Measurements from ENCODE around the gene RYR2.

Gene RYR2

GRCh38 chr1:237183963-237184540, 142.1 kb downstream of the RYR2 start:
- no peaks in the 10 kb centered on the region for H3K4me1 Mint-ChIP-seq (ENCODE audit: low read depth in 2 of 2)
- H3K36me3 Mint-ChIP-seq (ENCODE audit: insufficient read depth): no peaks in the 10 kb centered on the region
- ATAC-seq (replicated peaks) (no peak), DNase-seq (no peak)
- H3K9me3 Mint-ChIP-seq: no peaks in the 10 kb centered on the region
- peaks cover 18 to 31% of the 10 kb centered on the region in 2 donors for H3K27me3 Mint-ChIP-seq
- no peak overlapping the region for H3K27ac Mint-ChIP-seq
- H3K4me3 Mint-ChIP-seq: no peak overlapping the region

DNA sequence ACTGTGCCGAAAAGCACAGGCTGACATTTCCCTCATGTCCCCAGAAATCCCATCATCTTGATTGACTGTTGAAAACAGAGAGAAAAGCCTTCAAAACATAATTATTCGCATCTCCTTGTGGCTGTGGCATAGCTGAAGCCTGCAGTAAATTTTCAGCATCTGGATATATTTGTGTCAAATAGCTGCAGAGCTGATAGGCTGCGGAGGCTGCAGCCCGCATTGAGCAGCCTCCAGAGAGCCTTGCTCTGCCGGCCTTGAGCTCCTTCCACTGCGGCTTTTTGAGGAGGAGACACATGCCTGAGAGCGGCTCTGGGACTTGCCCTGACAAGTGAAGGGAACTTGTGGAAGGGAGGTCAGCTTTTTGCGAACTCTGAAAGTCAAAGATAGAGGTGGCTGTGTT, 144.7 kb downstream of the RYR2 start:
- Mint-ChIP-seq H3K4me1 (ENCODE audit: low read depth in 2 of 2) (no peaks in the 10 kb centered on the region), H3K9me3 (no peaks in the 10 kb centered on the region), H3K4me3 (no peak overlapping the region), H3K36me3 (ENCODE audit: insufficient read depth) (no peaks in the 10 kb centered on the region), H3K27ac (no peak overlapping the region), H3K27me3 (peaks cover 16 to 26% of the 10 kb centered on the region in 2 donors)
- no peak for DNase-seq
- ATAC-seq (replicated peaks): no peak

- Mint-ChIP-seq H3K9me3 (no peaks in the 10 kb centered on the region), H3K27me3 (peaks cover 16 to 22% of the 10 kb centered on the region in 2 donors), H3K27ac (no peak overlapping the region), H3K4me3 (no peak overlapping the region), H3K4me1 (ENCODE audit: low read depth in 2 of 2) (no peaks in the 10 kb centered on the region), H3K36me3 (ENCODE audit: insufficient read depth) (no peaks in the 10 kb centered on the region)
- DNase-seq: no peak
- no peak for ATAC-seq (replicated peaks)
Observed at GRCh38 chr1:237187842-237188241, 145.9 kb downstream of the RYR2 start.

GRCh38 chr1:237191403-237191802, 149.4 kb downstream of the RYR2 start:
- Mint-ChIP-seq H3K27me3 (peaks cover 16% of the 10 kb centered on the region in 2 donors), H3K9me3 (no peaks in the 10 kb centered on the region)

GRCh38 chr1:237197470-237198425, 155.8 kb downstream of the RYR2 start:
- no peaks in the 10 kb centered on the region for H3K4me1 Mint-ChIP-seq (ENCODE audit: low read depth in 2 of 2)
- no peak overlapping the region for H3K4me3 Mint-ChIP-seq
- no peaks in the 10 kb centered on the region for H3K36me3 Mint-ChIP-seq (ENCODE audit: insufficient read depth)
- H3K9me3 Mint-ChIP-seq: no peaks in the 10 kb centered on the region
- no peak overlapping the region for H3K27ac Mint-ChIP-seq
- H3K27me3 Mint-ChIP-seq: peaks cover 6 to 19% of the 10 kb centered on the region in 2 donors
- ATAC-seq (replicated peaks) (no peak), DNase-seq (no peak)

More at GRCh38 chr1:237191403-237191802, 149.4 kb downstream of the RYR2 start:
- H3K36me3 Mint-ChIP-seq (ENCODE audit: insufficient read depth): no peaks in the 10 kb centered on the region
- H3K27ac Mint-ChIP-seq: no peak overlapping the region
- no peak for ATAC-seq (replicated peaks)
- H3K4me3 Mint-ChIP-seq: no peak overlapping the region
- H3K4me1 Mint-ChIP-seq (ENCODE audit: low read depth in 2 of 2): no peaks in the 10 kb centered on the region
- DNase-seq: no peak

- H3K9me3 Mint-ChIP-seq: no peaks in the 10 kb centered on the region
- ATAC-seq (replicated peaks) (no peak), DNase-seq (no peak)
- no peak overlapping the region for H3K27ac Mint-ChIP-seq
- H3K4me1 Mint-ChIP-seq (ENCODE audit: low read depth in 2 of 2): no peaks in the 10 kb centered on the region
- peaks cover 7 to 19% of the 10 kb centered on the region in 2 donors for H3K27me3 Mint-ChIP-seq
- H3K36me3 Mint-ChIP-seq (ENCODE audit: insufficient read depth): no peaks in the 10 kb centered on the region
- H3K4me3 Mint-ChIP-seq: no peak overlapping the region
Observed at GRCh38 chr1:237199026-237199425, 157.0 kb downstream of the RYR2 start.

DNA sequence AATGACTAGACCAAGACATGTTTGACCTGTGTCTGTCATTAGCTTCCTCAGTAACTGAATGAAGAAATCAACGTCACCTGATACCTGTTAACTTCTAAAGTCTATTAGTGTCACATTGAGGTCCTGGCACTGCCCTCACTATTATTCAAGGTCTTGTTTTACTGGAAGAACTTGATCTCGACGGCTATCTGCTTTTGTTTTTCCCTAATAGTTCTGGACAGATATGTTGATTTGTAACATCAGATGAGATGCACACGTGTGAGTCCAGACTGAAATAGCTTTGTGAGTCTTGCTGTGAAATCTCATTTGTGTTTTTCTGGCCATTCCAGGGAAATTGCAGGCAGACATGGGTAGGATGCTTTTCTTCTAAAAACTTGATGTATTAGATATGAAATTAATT, 159.2 kb downstream of the RYR2 start:
- Mint-ChIP-seq H3K4me1 (ENCODE audit: low read depth in 2 of 2) (no peaks in the 10 kb centered on the region), H3K36me3 (ENCODE audit: insufficient read depth) (no peaks in the 10 kb centered on the region), H3K4me3 (no peak overlapping the region), H3K9me3 (no peaks in the 10 kb centered on the region), H3K27me3 (peaks cover 27% of the 10 kb centered on the region in 2 donors), H3K27ac (no peak overlapping the region)
- ATAC-seq (replicated peaks): no peak
- no peak for DNase-seq

GRCh38 chr1:237204841-237205240, 162.9 kb downstream of the RYR2 start:
- no peak overlapping the region for H3K4me3 Mint-ChIP-seq

GRCh38 chr1:237205400-237206064, 163.5 kb downstream of the RYR2 start:
- Mint-ChIP-seq H3K4me1 (ENCODE audit: low read depth in 2 of 2) (no peaks in the 10 kb centered on the region), H3K36me3 (ENCODE audit: insufficient read depth) (no peaks in the 10 kb centered on the region), H3K27ac (no peak overlapping the region), H3K27me3 (peaks cover 17 to 21% of the 10 kb centered on the region in 2 donors), H3K9me3 (no peaks in the 10 kb centered on the region), H3K4me3 (no peak overlapping the region)
- ATAC-seq (replicated peaks) (no peak), DNase-seq (no peak)

More at GRCh38 chr1:237204841-237205240, 162.9 kb downstream of the RYR2 start:
- no peak overlapping the region for H3K27ac Mint-ChIP-seq
- DNase-seq (no peak), ATAC-seq (replicated peaks) (no peak)
- peaks cover 18 to 27% of the 10 kb centered on the region in 2 donors for H3K27me3 Mint-ChIP-seq
- H3K4me1 Mint-ChIP-seq (ENCODE audit: low read depth in 2 of 2): no peaks in the 10 kb centered on the region
- no peaks in the 10 kb centered on the region for H3K9me3 Mint-ChIP-seq
- H3K36me3 Mint-ChIP-seq (ENCODE audit: insufficient read depth): no peaks in the 10 kb centered on the region

- no peaks in the 10 kb centered on the region for H3K4me1 Mint-ChIP-seq (ENCODE audit: low read depth in 2 of 2)
- no peak overlapping the region for H3K4me3 Mint-ChIP-seq
- DNase-seq: no peak
- peaks cover 18 to 21% of the 10 kb centered on the region in 2 donors for H3K27me3 Mint-ChIP-seq
- no peak overlapping the region for H3K27ac Mint-ChIP-seq
- H3K9me3 Mint-ChIP-seq: no peaks in the 10 kb centered on the region
- no peak for ATAC-seq (replicated peaks)
- no peaks in the 10 kb centered on the region for H3K36me3 Mint-ChIP-seq (ENCODE audit: insufficient read depth)
Observed at GRCh38 chr1:237206065-237206414, 164.1 kb downstream of the RYR2 start.

DNA sequence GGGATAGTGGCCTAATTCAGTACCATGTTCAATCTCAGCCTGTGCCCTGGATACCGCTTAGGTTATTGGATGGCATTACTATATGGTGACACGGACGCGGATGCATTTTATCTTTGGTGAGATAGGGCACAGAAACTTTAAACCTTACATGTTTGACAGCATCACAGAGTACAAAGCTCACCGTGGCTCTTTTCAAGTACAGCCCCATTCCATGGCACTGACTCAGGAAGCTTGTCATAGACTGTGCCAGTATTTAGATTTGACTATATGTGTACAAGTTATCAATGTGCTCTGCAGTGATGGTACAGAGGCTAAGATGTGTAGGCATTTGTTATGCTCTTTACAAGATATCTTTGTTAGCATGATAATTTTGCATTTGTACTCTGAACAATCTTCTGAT, 169.0 kb downstream of the RYR2 start:
- DNase-seq (no peak), ATAC-seq (replicated peaks) (no peak)
- Mint-ChIP-seq H3K4me3 (no peak overlapping the region), H3K36me3 (ENCODE audit: insufficient read depth) (no peaks in the 10 kb centered on the region), H3K27ac (no peak overlapping the region), H3K4me1 (ENCODE audit: low read depth in 2 of 2) (no peaks in the 10 kb centered on the region), H3K27me3 (peaks cover 0 to 17% of the 10 kb centered on the region in 2 donors), H3K9me3 (no peaks in the 10 kb centered on the region)

DNA sequence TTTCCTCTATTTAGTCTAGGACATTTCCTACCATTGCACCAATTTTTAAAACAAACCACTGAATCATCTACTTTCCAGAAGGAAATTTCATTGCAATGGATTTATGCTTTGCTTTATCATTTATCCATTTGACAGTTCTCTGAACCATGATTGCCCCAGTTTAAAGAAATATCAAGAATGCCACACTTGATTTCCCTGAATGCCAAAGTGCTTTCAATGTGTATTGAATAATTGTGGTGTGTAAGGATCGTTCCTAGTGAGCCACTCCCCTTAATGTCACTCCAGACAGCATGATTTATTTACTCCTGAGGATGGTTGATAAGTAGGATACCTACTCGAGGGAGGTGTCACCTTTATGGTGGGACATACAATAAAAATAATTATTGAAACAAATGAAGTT, 169.6 kb downstream of the RYR2 start:
- no peaks in the 10 kb centered on the region for H3K4me1 Mint-ChIP-seq (ENCODE audit: low read depth in 2 of 2)
- H3K9me3 Mint-ChIP-seq: no peaks in the 10 kb centered on the region
- H3K4me3 Mint-ChIP-seq: no peak overlapping the region
- H3K27me3 Mint-ChIP-seq: peaks cover 0 to 20% of the 10 kb centered on the region in 2 donors
- H3K27ac Mint-ChIP-seq: no peak overlapping the region
- ATAC-seq (replicated peaks) (no peak), DNase-seq (no peak)
- H3K36me3 Mint-ChIP-seq (ENCODE audit: insufficient read depth): no peaks in the 10 kb centered on the region

GRCh38 chr1:237219751-237220642, 178.0 kb downstream of the RYR2 start:
- DNase-seq (no peak), ATAC-seq (replicated peaks) (no peak)
- Mint-ChIP-seq H3K4me1 (ENCODE audit: low read depth in 2 of 2) (no peaks in the 10 kb centered on the region), H3K27me3 (peaks cover 26 to 38% of the 10 kb centered on the region in 2 donors), H3K36me3 (ENCODE audit: insufficient read depth) (no peaks in the 10 kb centered on the region), H3K9me3 (no peaks in the 10 kb centered on the region), H3K4me3 (no peak overlapping the region), H3K27ac (no peak overlapping the region)
